HCT116 (cell line): ENCODE data around the gene RCAN3. TPM values are rescaled to one million over a fixed set of nuclear protein-coding genes. Genes with fewer than 3 reads are reported as not detected.

Source experiments
- ATAC-seq: fragments of 200-7000 bp; cut with Tn5 transposase; 2 replicates; pipeline ENCODE4 v1.9.1; 2020; ENCODE audit warnings: mild to moderate bottlenecking, moderate library complexity
- BruUV-seq: library from RNA; stranded (reverse); fragments of 400-500 nt; replicated peaks from 2 replicates; lab custom pipeline; 2021; lab: Mats Ljungman, UMichigan
- CTCF ChIA-PET: fragments of 300-600 bp; sonication (Branson Sonifier 250); formaldehyde crosslinking; loops from one replicate; lab custom pipeline; 2021; ENCODE audit warnings: antibody characterized with exemption; lab: Charles Lee
- POLR2A ChIA-PET: fragments of 300-600, 350-600 bp; sonication (Branson Sonifier 250); formaldehyde crosslinking; loops from one replicate; lab custom pipeline; 2021; ENCODE audit warnings: antibody characterized with exemption; lab: Charles Lee
- RAD21 ChIA-PET, 2 experiments: fragments of 300-600 bp; sonication (Branson Sonifier 250); formaldehyde crosslinking; loops; one replicate each; lab custom pipeline; 2023; ENCODE audit warnings: low total read pairs in 2 of 2; ENCODE audit not compliant: uncharacterized antibody in 2 of 2, unreplicated experiment in 2 of 2, low non-redundant PET in 1 of 2; lab: Charles Lee
- DNase-seq: peaks from one replicate; pipeline ENCODE4 v3.0.0-alpha.2; 2010; ENCODE audit warnings: low read depth, low spot score
- H2AFZ ChIP-seq: fragments of 200-600 bp; shearing (Covaris generic), sonication (generic); 2 replicates; pipeline ENCODE4 v1.6.1; 2017; ENCODE audit warnings: low read depth, mixed run types, mixed read lengths, antibody characterized with exemption, low read length; ENCODE audit not compliant: poor library complexity, severe bottlenecking
- H3K27ac ChIP-seq: 2 replicates; pipeline ENCODE4 v1.5.1; 2012; ENCODE audit warnings: low read depth, low read length
- H3K27me3 ChIP-seq: fragments of 200-600 bp; sonication (generic); 2 replicates; pipeline ENCODE4 v1.6.1; 2016; ENCODE audit warnings: mixed run types, low read length, mixed read lengths; ENCODE audit not compliant: insufficient read depth
- H3K36me3 ChIP-seq, 2 experiments: fragments of 200-500 bp in 1 of 2; fragments of 200-600 bp in 1 of 2; sonication (Bioruptor generic) in 1 of 2; sonication (generic) in 1 of 2; 2 replicates each; pipeline versions ENCODE4 v1.5.1 to v1.6.1; 2014 to 2016; ENCODE audit warnings: low read length in 2 of 2, inconsistent platforms in 1 of 2, mixed read lengths in 1 of 2, mixed run types in 1 of 2; ENCODE audit not compliant: insufficient read depth in 2 of 2, control insufficient read depth in 1 of 2
- H3K4me1 ChIP-seq, 2 experiments: fragments of 200-600 bp in 1 of 2; sonication (generic) in 1 of 2; 2 replicates each; pipeline versions ENCODE4 v1.5.1 to v1.6.1; 2012 to 2017; ENCODE audit warnings: low read length in 2 of 2, inconsistent platforms in 1 of 2, mild to moderate bottlenecking in 1 of 2, mixed read lengths in 1 of 2, mixed run types in 1 of 2, moderate library complexity in 1 of 2; ENCODE audit not compliant: insufficient read depth in 2 of 2, control insufficient read depth in 1 of 2
- H3K4me2 ChIP-seq: fragments of 200-600 bp; sonication (generic); 2 replicates; pipeline ENCODE4 v1.6.1; 2017; ENCODE audit warnings: mixed run types, low read length, mixed read lengths
- H3K4me3 ChIP-seq, 2 experiments: fragments of 200-600 bp in 1 of 2; sonication (generic) in 1 of 2; replicated peaks in 1 of 2; 2 replicates each; pipeline ENCODE4 v1.5.1; 2011 to 2016; ENCODE audit warnings: low read length in 2 of 2, control low read depth in 1 of 2, low read depth in 1 of 2, mild to moderate bottlenecking in 1 of 2, mixed read lengths in 1 of 2, mixed run types in 1 of 2
- H3K79me2 ChIP-seq: fragments of 200-600 bp; sonication (generic); 2 replicates; pipeline ENCODE4 v1.6.1; 2017; ENCODE audit warnings: mild to moderate bottlenecking, mixed run types, low read length, moderate library complexity, mixed read lengths; ENCODE audit not compliant: insufficient read depth
- H3K9ac ChIP-seq: fragments of 200-600 bp; sonication (generic); 2 replicates; pipeline ENCODE4 v1.6.1; 2016; ENCODE audit warnings: low read length, mixed read lengths
- H3K9me2 ChIP-seq: fragments of 200-600 bp; sonication (generic), shearing (Covaris generic); 2 replicates; pipeline ENCODE4 v1.6.1; 2017; ENCODE audit warnings: mixed run types, mild to moderate bottlenecking, moderate library complexity; ENCODE audit not compliant: insufficient read depth
- H3K9me3 ChIP-seq, 2 experiments: fragments of 200-500 bp in 1 of 2; fragments of 200-600 bp in 1 of 2; sonication (Bioruptor generic) in 1 of 2; sonication (generic) in 1 of 2; 2 replicates each; pipeline ENCODE4 v1.6.1; 2014 to 2017; ENCODE audit warnings: low read length in 2 of 2, mixed read lengths in 2 of 2, inconsistent platforms in 1 of 2, low read depth in 1 of 2, mild to moderate bottlenecking in 1 of 2, mixed run types in 1 of 2, moderate library complexity in 1 of 2; ENCODE audit not compliant: control insufficient read depth in 1 of 2, insufficient read depth in 1 of 2
- H4K20me1 ChIP-seq: fragments of 200-600 bp; sonication (generic), shearing (Covaris generic); 2 replicates; pipeline ENCODE4 v1.6.1; 2017; ENCODE audit warnings: mixed run types, mild to moderate bottlenecking, moderate library complexity; ENCODE audit not compliant: insufficient read depth
- EGR1 ChIP-seq: IDR thresholded peaks from 2 replicates; pipeline ENCODE4 v1.6.1; 2012; ENCODE audit warnings: low read depth
- EZH2 ChIP-seq: fragments of 200-600 bp; sonication (generic); IDR thresholded peaks from 2 replicates; pipeline ENCODE4 v1.6.1; 2017; ENCODE audit warnings: antibody characterized with exemption, mixed run types
- EZH2phosphoT487 ChIP-seq: fragments of 200-600 bp; IDR thresholded peaks from 2 replicates; pipeline ENCODE4 v1.6.1; 2018; ENCODE audit warnings: antibody characterized with exemption, borderline replicate concordance
- POLR2A ChIP-seq: IDR thresholded peaks from 2 replicates; pipeline ENCODE4 v1.7.0; 2011; ENCODE audit warnings: borderline replicate concordance; ENCODE audit not compliant: insufficient read depth, insufficient read length; ENCODE audit errors: extremely low read depth
- POLR2AphosphoS5 ChIP-seq: IDR thresholded peaks from 2 replicates; pipeline ENCODE4 v1.6.1; 2011; ENCODE audit warnings: mild to moderate bottlenecking, low read depth, low read length, moderate library complexity
- RAD21 ChIP-seq: IDR thresholded peaks from 2 replicates; pipeline ENCODE4 v1.6.1; 2012; ENCODE audit warnings: low read depth, mild to moderate bottlenecking
- SIN3A ChIP-seq: IDR thresholded peaks from 2 replicates; pipeline ENCODE4 v1.6.1; 2012; ENCODE audit warnings: low read depth
- SRF ChIP-seq: IDR thresholded peaks from 2 replicates; pipeline ENCODE4 v1.6.1; 2012; ENCODE audit warnings: low read depth
- TCF7L2 ChIP-seq: IDR thresholded peaks from 2 replicates; pipeline ENCODE4 v1.7.0; 2011; ENCODE audit warnings: borderline replicate concordance, inconsistent platforms; ENCODE audit not compliant: insufficient read depth, insufficient read length; ENCODE audit errors: extremely low read depth
- ZFX ChIP-seq: fragments of 450-650 bp; IDR thresholded peaks from 2 replicates; pipeline ENCODE4 v1.6.1; 2017
- ZNF274 ChIP-seq: fragments of 200-500 bp; sonication (Bioruptor generic); IDR thresholded peaks from 2 replicates; pipeline ENCODE4 v1.6.1; 2014; ENCODE audit warnings: mild to moderate bottlenecking, low read depth, low read length, inconsistent platforms
- intact Hi-C: fragments of 100-400 bp; cut with micrococcal nuclease; formaldehyde crosslinking; loops from 2 replicates; pipeline ENCODE4 v1.10.0; 2022
- total RNA-seq: library from RNA; stranded (reverse); gene quantifications from one replicate; pipeline ENCODE4 v1.2.1, GENCODE V29; 2021; ENCODE audit not compliant: unreplicated experiment
- TF ChIP-seq, protein P1 (sequence below), 3 experiments: fragments of 200-600 bp in 1 of 3; sonication (generic) in 1 of 3; IDR thresholded peaks in 2 of 3; conservative IDR thresholded peaks in 1 of 3; 2 replicates each; pipeline ENCODE4 v1.5.1; 2012 to 2017; ENCODE audit warnings: low read depth in 2 of 3, low read length in 2 of 3, antibody characterized with exemption in 1 of 3, borderline replicate concordance in 1 of 3, control low read depth in 1 of 3, mild to moderate bottlenecking in 1 of 3, mixed read lengths in 1 of 3, mixed run types in 1 of 3, moderate library complexity in 1 of 3; ENCODE audit not compliant: insufficient read depth in 1 of 3

Gene RCAN3
- total RNA-seq, 1 experiment from 2014 or later, result 13.3 TPM

DNA sequence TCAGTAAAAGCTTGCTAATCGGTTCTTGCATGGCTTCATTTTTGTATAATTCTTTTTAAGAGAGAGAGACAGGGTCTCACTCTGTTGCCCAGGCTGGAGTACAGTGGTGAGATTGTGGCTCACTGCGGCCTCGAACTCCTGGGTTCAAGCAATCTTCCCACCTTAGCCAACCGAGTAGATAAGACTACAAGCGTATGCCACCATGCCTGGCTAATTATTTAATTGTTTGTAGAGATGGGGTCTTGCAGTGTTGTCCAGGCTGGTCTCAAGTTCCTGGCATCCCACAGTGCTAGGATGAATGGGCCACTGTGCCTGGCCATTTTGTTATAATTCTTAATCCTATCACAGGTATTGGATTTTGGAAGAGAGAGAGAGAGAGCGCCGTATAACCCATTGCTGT is 23.4 kb downstream of the RCAN3 start:
- H3K4me3 ChIP-seq, result no peak overlapping the region
- POLR2A ChIA-PET, result no interaction called here
- no TSS peak for BruUV-seq

More for the DNA sequence above, 23.4 kb downstream of the RCAN3 start:
- Histone ChIP-seq H3K9me2 (no peaks in the 10 kb centered on the region), H3K4me2 (no peak overlapping the region), H3K27me3 (no peaks in the 10 kb centered on the region), H3K9me3 (no peaks in the 10 kb centered on the region), H3K4me1 (no peaks in the 10 kb centered on the region), H3K9ac (no peak overlapping the region), H2AFZ (no peak overlapping the region), H3K79me2 (no peaks in the 10 kb centered on the region), H3K36me3 (no peaks in the 10 kb centered on the region), H4K20me1 (no peaks in the 10 kb centered on the region), H3K27ac (no peak overlapping the region)
- DNase-seq, result no peak
- ChIA-PET CTCF (interaction anchor here (1.0 to 2.3 kb wide), 10 partner anchors 8 to 326 kb away, joined by 3 to 17 read pairs (median 5); partner anchors contain the start of gene NIPAL3), RAD21 (no interaction called here)
- TF ChIP-seq SIN3A (no peak), RAD21 (no peak), SRF (no peak), POLR2A (no peak), POLR2AphosphoS5 (no peak), ZFX (no peak), EGR1 (no peak), TCF7L2 (no peak), EZH2phosphoT487 (no peak), EZH2 (no peak), ZNF274 (no peak)
- TF ChIP-seq, protein P1, sequence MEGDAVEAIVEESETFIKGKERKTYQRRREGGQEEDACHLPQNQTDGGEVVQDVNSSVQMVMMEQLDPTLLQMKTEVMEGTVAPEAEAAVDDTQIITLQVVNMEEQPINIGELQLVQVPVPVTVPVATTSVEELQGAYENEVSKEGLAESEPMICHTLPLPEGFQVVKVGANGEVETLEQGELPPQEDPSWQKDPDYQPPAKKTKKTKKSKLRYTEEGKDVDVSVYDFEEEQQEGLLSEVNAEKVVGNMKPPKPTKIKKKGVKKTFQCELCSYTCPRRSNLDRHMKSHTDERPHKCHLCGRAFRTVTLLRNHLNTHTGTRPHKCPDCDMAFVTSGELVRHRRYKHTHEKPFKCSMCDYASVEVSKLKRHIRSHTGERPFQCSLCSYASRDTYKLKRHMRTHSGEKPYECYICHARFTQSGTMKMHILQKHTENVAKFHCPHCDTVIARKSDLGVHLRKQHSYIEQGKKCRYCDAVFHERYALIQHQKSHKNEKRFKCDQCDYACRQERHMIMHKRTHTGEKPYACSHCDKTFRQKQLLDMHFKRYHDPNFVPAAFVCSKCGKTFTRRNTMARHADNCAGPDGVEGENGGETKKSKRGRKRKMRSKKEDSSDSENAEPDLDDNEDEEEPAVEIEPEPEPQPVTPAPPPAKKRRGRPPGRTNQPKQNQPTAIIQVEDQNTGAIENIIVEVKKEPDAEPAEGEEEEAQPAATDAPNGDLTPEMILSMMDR (IDR thresholded peaks at IDR 0.05 in 2 of 3, conservative IDR thresholded peaks at IDR 0.05 in 1 of 3; ENCODE audit: borderline replicate concordance in 1 of 3, insufficient read depth in 1 of 3, low read depth in 2 of 3, low read length in 2 of 3), result no peak
- intact Hi-C loops, result loop anchor here (10.0 kb wide), 1 partner anchor 111 kb away; the partner anchor contains the start of genes NIPAL3 and STPG1
- ATAC-seq, result no peak
